Aorta (tissue), 5 donors: Measurements from ENCODE around the gene WDFY4. TPM values are rescaled to one million over a fixed set of nuclear protein-coding genes. Genes with fewer than 3 reads are reported as not detected.
"Not testable (repeated sequence)": the region's sequence is repeated elsewhere in the genome, so short reads cannot be mapped to it uniquely, and the experiment has no call there.

Experiments
- ATAC-seq: fragments of 200-7000 bp; cut with Tn5 transposase; one replicate; pipeline ENCODE4 v1.9.1; 2022; ENCODE audit warnings: moderate library complexity; ENCODE audit not compliant: low FRiP score
- DNase-seq, 2 donors: peaks; one replicate each; pipeline ENCODE4 v3.0.0-alpha.2; 2020
- H3K27ac ChIP-seq, 2 donors: one replicate each; pipeline ENCODE4 v1.5.1; 2013; ENCODE audit warnings: low read length in 2 of 2, mild to moderate bottlenecking in 2 of 2, moderate library complexity in 2 of 2, control low read depth in 1 of 2, inconsistent platforms in 1 of 2, low read depth in 1 of 2
- H3K27me3 ChIP-seq, 2 donors: one replicate each; pipeline ENCODE4 v1.6.1; 2013; ENCODE audit warnings: control low read depth in 1 of 2, low read length in 1 of 2, mild to moderate bottlenecking in 1 of 2, moderate library complexity in 1 of 2; ENCODE audit not compliant: insufficient read depth in 2 of 2, control insufficient read depth in 1 of 2
- H3K36me3 ChIP-seq, 2 donors: one replicate each; pipeline ENCODE4 v1.6.1; 2013; ENCODE audit warnings: control low read depth in 1 of 2, low read length in 1 of 2, mild to moderate bottlenecking in 1 of 2; ENCODE audit not compliant: insufficient read depth in 2 of 2, control insufficient read depth in 1 of 2
- H3K4me1 ChIP-seq, 2 donors: one replicate each; pipeline ENCODE4 v1.6.1; 2013; ENCODE audit warnings: low read length in 2 of 2, control low read depth in 1 of 2, mild to moderate bottlenecking in 1 of 2, moderate library complexity in 1 of 2; ENCODE audit not compliant: insufficient read depth in 2 of 2, control insufficient read depth in 1 of 2
- H3K4me3 ChIP-seq, 2 donors: one replicate each; pipeline ENCODE4 v1.5.1; 2013; ENCODE audit warnings: low read length in 2 of 2, control low read depth in 1 of 2, mild to moderate bottlenecking in 1 of 2
- H3K9me3 ChIP-seq: one replicate; pipeline ENCODE4 v1.6.1; 2013; ENCODE audit warnings: mild to moderate bottlenecking, low read length; ENCODE audit not compliant: control insufficient read depth
- WGBS, 2 donors: extraction: QIAGEN DNeasy Blood & Tissue Kit; methylation state at CpG; one replicate each; pipeline ENCODE4 v1.1.7; 2013; 5-methylcytosine and 5-hydroxymethylcytosine counted together
- intact Hi-C, 2 donors: fragments of 100-400 bp; cut with DNase I; formaldehyde crosslinking; loops; one replicate each; pipeline versions ENCODE4 v1.14.2 to v1.15.0; 2022
- polyA plus RNA-seq, 2 donors: library from polyadenylated mRNA; stranded (reverse); fragments of 200-250 nt; gene quantifications; one replicate each; pipeline ENCODE4 v1.2.3, GENCODE V29; 2013
- total RNA-seq, 2 donors: library from RNA; stranded (reverse); fragmentation: NEBNext Ultra II Directional; extraction: Animal tissue kit (Norgen Biotek cat#: 25700); gene quantifications; one replicate each; pipeline ENCODE4 v1.2.1, GENCODE V29; 2021
- donor health status: healthy with polysubstance abuse.
- donor health status: Bipolar disorder and iron deficiency.
- donor health status: DM: no; HTN: no; CAD: no.
- donor health status: DM: no; HTN: no; CAD: no.
- donor health status: DM: yes; HTN: yes; CAD: no.

Gene WDFY4
- total and polyA plus RNA-seq, 4 donors, result 0.54 to 15.0 (median 4.6) TPM

DNA sequence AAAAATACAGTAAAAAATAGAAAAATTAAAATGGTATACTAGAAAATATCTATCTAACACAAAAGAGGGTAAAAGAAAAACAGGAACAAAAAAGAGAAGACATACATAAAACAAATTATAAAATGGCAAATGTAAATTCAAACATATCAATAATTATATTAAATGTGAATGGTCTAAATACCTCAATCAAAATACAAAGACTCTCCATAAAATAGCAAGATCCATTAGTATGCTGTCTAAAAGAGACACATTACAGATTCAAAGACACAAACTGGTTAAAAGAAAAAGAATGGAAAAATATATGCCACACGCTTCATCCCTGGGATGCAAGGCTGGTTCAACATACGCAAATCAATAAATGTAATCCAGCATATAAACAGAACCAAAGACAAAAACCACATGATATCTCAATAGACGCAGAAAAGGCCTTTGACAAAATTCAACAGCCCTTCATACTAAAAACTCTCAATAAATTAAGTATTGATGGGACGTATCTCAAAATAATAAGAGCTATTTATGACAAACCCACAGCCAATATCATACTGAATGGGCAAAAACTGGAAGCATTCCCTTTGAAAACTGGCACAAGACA, 43.5 kb upstream of the WDFY4 start:
- H3K27ac ChIP-seq, H3K9me3 ChIP-seq, DNase-seq, intact Hi-C loops, H3K36me3 ChIP-seq, H3K4me1 ChIP-seq, H3K4me3 ChIP-seq, H3K27me3 ChIP-seq, ATAC-seq: not testable (repeated sequence)
- WGBS, 2 donors, result 96 to 97% methylated on average over 4 of the region's 4 CpGs

DNA sequence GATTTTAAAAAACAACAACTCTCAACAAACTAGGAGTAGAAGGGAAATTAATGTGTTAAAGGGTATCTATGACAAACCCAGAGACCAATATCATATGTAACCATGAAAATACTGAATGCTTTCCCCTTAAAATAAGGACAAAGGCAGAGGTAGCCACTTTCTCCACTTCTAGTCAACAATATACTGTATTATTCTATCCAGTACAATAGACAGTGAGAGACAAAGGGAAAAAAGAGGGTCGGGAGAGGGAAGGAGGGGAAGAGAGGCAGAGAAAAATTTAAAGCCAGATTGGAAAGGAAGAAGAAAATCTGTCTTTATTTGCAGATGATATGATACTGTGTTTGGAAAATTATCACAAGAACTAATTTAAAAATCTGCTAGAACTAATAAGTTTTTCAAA, 39.1 kb upstream of the WDFY4 start:
- H3K27me3 ChIP-seq, result no peaks in the 10 kb centered on the region
- H3K36me3 ChIP-seq, result no peaks in the 10 kb centered on the region
- no peaks in the 10 kb centered on the region for H3K9me3 ChIP-seq
- intact Hi-C loops, result no loop called here
- no peak overlapping the region for H3K4me3 ChIP-seq
- H3K4me1 ChIP-seq, result no peaks in the 10 kb centered on the region
- WGBS, 2 donors, result 85 to 95% methylated on average over 1 of the region's 1 CpG
- H3K27ac ChIP-seq, result no peak overlapping the region
- no peak for ATAC-seq
- DNase-seq, result no peak

DNA sequence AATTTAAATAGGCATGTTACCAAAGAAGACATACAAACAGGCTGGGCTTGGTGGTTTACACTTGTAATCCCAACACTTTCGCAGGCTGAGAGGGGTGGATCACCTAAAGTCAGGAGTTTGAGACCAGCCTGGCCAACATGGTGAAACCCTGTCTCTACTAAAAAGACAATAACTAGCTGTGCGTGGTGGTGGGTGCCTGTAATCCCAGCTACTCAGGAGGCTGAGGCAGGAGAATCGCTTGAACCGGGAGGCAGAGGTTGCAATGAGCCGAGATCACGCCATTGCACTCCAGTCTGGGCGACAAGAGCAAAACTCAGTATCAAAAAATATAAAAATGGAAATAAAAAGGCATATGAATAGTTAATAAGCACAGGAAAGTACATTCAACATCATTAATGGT, 37.6 kb upstream of the WDFY4 start:
- H3K4me3 ChIP-seq, DNase-seq, H3K9me3 ChIP-seq, ATAC-seq, H3K27ac ChIP-seq, H3K36me3 ChIP-seq, intact Hi-C loops, H3K27me3 ChIP-seq, H3K4me1 ChIP-seq: not testable (repeated sequence)
- 99% methylated on average over 7 of the region's 7 CpGs for WGBS, 2 donors

DNA sequence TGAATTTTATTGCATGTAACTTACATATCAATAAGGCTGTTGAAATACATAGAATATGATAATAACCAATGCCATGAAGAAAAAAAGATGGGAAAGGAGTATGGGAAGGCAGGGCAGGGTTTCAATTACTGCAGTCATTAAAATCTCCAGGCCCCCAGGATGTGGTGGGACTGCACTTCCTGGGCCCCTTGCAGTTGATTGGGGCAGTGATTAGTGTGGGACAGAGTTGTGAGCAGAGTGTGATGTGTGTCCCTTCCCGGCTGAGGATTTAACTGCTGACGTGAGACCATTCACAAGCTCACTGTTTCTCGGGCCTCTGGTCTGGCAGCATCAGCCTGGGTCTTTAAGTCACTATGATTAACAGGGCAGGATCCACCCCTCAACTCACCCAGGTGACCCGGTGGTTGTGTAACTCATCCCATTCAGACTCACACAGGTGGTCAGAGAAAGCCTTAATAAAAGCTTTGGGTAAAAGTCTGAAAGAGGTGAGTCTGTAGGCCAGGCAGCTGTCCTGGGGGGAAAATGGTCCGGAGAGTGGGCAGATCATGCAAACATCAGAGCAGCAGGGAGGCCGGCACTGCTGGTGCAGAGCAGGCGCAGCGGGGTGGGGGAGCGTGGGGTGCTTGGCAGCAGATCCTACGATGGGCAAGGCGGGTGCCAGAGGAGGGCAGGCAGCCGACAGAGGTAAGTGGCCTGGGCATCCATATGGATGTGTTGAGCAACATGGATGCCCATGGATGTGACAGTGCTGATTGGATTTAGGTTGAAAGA, 36.3 kb upstream of the WDFY4 start:
- no peak for DNase-seq
- no peaks in the 10 kb centered on the region for H3K9me3 ChIP-seq
- WGBS, 2 donors, result 84 to 85% methylated on average over 12 of the region's 12 CpGs
- H3K4me3 ChIP-seq, result no peak overlapping the region
- no peaks in the 10 kb centered on the region for H3K27me3 ChIP-seq
- H3K4me1 ChIP-seq, result no peaks in the 10 kb centered on the region
- no peak for ATAC-seq
- no peaks in the 10 kb centered on the region for H3K36me3 ChIP-seq
- no peak overlapping the region for H3K27ac ChIP-seq
- intact Hi-C loops, result no loop called here

DNA sequence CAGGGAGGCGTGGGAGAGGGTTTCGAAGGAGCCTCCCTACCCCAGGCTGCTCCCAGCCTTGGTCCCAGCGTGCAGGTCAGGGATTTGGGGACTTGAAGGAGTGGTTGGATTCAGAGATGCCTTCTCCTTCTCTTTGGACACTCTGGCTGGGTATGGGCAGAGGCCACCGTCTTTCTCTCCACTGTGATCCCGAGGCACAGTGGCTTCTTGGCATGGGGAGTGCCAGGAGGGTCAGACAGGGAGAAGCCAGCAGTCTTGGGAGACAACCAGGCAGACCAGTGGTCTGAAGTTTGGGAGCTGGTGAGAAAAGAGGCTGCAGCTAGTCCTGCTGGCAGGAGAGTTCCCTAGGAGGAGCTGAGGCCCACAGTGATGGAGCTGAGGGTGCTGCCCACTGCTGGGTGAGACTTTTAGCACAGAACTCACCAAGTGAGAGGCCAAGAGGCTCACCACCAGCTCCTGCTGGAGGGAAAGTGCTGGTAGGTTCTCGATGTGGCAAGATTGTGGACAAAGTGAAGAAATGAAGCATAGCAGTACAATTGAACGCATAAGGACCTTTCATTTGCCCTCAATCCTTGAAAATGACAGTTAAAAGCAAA, 35.2 kb upstream of the WDFY4 start:
- WGBS, 2 donors, result 52 to 58% methylated on average over 7 of the region's 7 CpGs
- no peaks in the 10 kb centered on the region for H3K36me3 ChIP-seq
- no peak for DNase-seq
- H3K4me1 ChIP-seq, result no peaks in the 10 kb centered on the region
- no peaks in the 10 kb centered on the region for H3K9me3 ChIP-seq
- intact Hi-C loops, result no loop called here
- H3K27me3 ChIP-seq, result no peaks in the 10 kb centered on the region
- H3K4me3 ChIP-seq, result no peak overlapping the region
- H3K27ac ChIP-seq, result peak overlapping the region in 1 of 2 donors; percentile 12
- no peak for ATAC-seq

DNA sequence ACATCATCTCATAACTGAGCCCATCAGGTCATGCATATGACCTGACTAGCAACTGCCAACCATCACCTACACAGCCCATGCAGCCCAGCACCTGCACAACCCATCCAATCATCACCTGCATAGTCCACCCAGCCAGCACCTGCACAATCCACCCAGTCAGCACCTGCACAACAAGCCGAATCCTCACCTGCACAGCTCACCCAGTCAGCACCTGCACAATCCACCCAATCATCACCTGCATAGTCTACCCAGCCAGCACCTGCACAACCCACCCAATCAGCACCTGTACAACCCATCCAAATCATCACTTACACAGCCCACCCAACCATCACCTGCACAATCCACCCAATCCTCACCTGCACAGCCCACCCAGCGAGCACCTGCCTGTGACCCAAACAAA, 33.4 kb upstream of the WDFY4 start:
- WGBS, 2 donors, result 93% methylated on average over 2 of the region's 2 CpGs
- Histone ChIP-seq H3K27me3 (no peaks in the 10 kb centered on the region), H3K27ac (no peak overlapping the region), H3K4me1 (no peaks in the 10 kb centered on the region), H3K36me3 (no peaks in the 10 kb centered on the region), H3K9me3 (no peaks in the 10 kb centered on the region), H3K4me3 (no peak overlapping the region)
- DNase-seq, result no peak
- intact Hi-C loops, result loop anchor here in 1 of 2 donors (10.0 kb wide), 1 partner anchor 126 kb away; no protein-coding TSS in a partner anchor
- ATAC-seq, result no peak

DNA sequence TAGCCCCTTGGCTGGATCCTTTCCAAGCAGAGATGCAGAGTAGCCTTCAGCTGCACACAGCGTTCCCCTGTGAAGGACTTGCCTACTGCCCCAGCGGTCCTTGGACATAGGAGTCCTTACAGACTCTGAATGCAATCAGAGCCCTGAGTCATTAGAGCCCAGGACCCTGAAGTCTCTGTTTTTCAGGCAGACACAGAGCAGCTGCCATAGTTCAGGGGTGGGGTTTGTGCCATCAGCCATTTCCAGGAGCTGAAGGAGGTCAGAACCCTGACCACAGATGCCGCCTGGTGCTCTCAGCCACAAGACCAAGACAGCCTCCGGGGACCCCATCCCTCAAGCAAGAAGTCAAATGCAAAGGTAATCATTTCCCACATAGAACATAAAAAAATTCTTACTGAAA, 32.8 kb upstream of the WDFY4 start:
- H3K27me3 ChIP-seq, result no peaks in the 10 kb centered on the region
- H3K4me3 ChIP-seq, result no peak overlapping the region
- no peak overlapping the region for H3K27ac ChIP-seq
- 86 to 93% methylated on average over 4 of the region's 4 CpGs for WGBS, 2 donors
- H3K4me1 ChIP-seq, result no peaks in the 10 kb centered on the region
- no peaks in the 10 kb centered on the region for H3K9me3 ChIP-seq
- DNase-seq (no peak), ATAC-seq (no peak)
- intact Hi-C loops, result loop anchor here in 1 of 2 donors (10.0 kb wide), 1 partner anchor 127 kb away; no protein-coding TSS in a partner anchor
- H3K36me3 ChIP-seq, result no peaks in the 10 kb centered on the region

DNA sequence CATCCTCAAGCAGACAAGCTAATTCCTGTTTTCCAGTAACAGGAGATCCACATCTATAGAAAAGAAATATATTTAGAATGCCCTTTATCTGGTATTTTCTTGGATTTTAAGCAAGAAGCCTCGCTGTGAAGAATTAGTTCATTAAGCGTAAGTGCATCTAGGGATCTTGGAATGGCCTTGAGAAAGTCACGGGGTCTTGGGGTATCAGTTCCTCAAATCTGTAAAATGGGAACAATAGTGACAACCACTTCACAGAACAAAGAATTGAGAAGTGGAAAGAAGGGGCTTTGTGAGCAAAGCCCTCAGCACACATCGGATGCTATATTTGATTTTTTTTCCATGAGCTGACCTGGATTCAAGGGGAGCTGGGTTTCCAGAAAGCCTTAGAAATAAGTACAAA, 32.3 kb upstream of the WDFY4 start:
- Histone ChIP-seq H3K9me3 (no peaks in the 10 kb centered on the region), H3K4me1 (no peaks in the 10 kb centered on the region), H3K27ac (no peak overlapping the region), H3K4me3 (no peak overlapping the region), H3K36me3 (no peaks in the 10 kb centered on the region), H3K27me3 (no peaks in the 10 kb centered on the region)
- no peak for ATAC-seq
- 83 to 88% methylated on average over 4 of the region's 4 CpGs for WGBS, 2 donors
- intact Hi-C loops, result loop anchor here in 1 of 2 donors (10.0 kb wide), 1 partner anchor 128 kb away; no protein-coding TSS in a partner anchor
- no peak for DNase-seq
